Inflammatory macrophage treated with lipopolysaccharide for 4 hours (primary cell): ENCODE measurements around the gene SV2C.
"Not testable (repeated sequence)": the region's sequence is repeated elsewhere in the genome, so short reads cannot be mapped to it uniquely, and the experiment has no call there.

Experiments used
- DNase-seq: peaks from one replicate; pipeline ENCODE4 v3.0.0-alpha.2; 2020

SV2C gene

DNA sequence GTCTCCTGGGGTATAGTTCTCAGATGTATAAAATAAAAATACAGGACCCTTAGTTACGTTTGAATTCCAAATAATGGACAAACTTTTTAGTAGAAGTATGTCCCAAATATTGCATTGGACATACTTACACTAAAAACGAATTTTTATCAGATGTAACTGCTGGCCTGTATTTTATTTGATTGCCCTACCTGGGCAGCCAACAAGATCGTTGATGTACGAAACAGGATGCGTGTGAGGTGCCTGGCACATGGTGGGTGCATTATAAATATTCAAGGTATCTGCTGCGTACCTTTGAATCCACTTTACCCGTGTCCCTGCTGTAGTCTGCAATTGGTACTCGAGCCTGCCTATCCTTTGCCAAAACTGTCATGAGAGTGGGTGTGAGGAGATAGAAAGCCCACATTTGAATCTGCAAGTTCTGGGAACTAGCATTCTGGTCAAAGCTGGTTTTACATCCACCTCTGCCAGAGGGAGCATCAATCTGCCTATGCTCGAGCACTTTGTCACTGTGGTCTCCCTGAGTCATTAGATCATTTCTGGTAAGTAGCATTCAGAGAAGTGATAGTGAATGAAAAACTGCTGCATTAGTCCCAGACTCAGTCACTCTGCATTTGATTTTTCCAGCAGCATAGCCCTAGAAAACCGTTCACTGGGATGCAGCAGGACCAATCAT, 186.2 kb downstream of the SV2C start:
- DNase-seq: peak; percentile 76

DNA sequence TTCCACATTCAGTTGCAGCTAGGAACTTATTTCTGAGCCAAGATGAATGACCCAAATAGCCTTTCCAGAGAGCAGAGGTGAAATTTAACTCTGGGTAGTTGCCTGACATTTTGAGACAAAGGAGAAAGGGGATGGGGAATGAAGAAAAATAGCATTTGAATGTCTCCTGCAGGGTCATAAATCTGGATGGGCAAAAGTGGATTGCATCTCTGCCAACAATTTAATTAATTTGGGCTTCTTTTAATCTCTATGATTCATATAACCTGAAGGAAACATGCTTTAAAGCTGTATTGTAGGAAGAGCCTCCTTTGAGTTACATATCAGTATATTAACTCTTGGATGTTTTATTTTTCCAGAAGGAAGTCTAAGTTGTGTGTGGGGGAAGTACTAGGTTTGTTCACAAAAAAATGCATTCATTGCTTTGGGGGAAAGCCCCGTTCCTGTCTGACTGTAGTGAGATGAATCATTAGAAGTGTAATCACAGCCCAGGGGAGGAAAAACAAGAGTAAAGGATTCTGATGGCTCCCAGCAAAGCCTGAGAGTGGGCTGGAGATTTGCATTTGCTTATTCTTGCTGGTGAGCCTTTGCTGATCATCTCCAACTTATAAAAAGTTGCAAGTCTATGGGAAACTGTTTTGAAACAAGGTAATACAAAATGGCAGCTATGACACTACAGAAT, 186.9 kb downstream of the SV2C start:
- peak; percentile 94 for DNase-seq

GRCh38 chr5:76271836-76272235, 188.7 kb downstream of the SV2C start:
- DNase-seq: peak; percentile 38

DNA sequence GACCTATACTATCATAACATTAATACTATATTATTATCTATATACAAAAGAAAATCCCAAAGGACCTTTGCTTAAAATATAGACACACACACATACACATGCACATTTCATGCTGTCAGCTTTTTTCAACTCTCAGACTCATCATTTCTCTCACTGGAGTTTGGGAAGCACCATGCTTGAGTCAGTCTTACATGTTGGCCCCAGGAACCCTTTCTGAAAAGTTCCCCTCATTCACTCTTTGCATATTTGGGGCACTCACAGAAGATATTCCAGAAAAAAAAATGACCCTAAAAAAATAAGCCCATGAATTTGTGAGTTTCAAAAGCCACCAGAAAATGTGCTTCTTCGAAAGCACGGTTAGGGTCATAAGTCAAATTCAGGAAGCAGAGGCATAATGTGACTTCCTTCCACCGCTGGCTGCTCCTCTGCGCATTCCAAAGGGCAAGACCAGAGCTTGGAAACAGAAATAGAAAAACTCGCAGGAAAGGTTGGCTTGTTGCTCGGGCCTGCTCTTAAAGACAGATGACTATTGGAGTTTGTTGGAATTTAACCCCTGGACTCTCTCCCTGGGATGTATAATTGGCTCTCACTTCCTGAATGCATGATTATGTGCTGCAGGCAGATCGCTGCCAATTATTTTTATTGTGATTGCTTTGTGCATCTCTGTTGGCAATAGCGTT, 190.2 kb downstream of the SV2C start:
- peak; percentile 54 for DNase-seq

DNA sequence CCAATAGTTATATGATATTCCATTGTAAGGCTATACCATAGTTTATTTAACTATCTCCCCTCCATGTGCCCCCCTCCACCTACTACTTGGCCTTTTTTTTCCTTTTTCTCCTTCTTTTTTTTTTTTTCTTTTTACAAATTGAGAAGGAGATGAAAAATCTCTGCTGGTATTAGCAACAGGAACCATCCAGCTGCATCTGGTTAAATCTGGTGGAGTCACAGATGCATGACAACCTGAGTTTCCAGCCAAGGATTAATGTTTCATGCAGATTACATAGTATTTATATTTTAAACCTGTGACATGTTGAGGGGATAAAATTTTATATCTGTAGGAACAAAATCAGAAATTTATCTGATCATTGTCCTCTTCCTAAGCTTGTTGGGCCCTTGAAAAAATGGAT, 191.4 kb downstream of the SV2C start:
- no peak for DNase-seq

DNA sequence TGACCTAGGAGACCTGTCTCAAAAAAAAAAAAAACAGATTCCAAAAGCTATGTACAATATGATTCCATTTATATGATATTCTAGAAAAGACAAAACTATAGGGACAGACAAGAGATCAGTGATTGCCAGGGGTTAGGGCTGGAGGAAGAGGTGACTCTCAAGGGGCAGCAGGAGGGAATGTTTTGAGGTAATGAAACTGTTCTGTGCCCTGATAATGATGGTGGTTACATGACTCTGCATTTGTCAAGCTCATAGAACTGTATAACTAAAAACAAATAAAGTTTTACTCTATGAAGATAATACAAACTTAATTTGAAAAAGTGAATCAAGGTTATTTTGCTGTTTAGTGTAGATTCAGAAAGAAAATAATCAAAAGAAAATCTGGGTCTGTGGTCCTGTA, 194.6 kb downstream of the SV2C start:
- no peak for DNase-seq

DNA sequence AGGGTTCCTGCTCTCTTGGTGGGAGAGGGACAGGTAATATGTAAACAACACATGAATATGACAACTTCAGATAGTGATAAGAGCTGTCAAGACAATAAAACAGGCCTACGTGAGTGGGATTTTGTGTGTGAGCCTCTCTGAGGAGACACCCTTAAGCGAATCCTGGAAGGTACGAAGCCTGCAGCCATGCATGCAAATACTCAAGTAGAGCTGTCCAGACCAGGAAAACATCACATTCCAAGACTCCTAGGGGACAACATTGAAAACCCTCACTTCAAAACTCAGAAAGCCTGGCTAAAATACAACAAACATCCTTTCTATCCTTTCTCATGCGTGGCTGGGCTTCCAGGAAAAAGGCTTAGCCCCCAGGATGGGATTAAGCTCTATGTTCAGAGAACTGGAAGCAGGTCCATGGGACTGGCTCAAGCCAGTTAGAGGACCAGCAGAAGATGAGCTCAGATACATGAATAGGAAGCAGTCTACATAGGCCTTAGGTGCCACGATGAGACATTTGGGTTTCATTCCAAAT, 195.1 kb downstream of the SV2C start:
- no peak for DNase-seq

- no peak for DNase-seq
These were observed 197.3 kb downstream of the SV2C start for GRCh38 chr5:76280494-76280893.

- no peak for DNase-seq
These were observed 200.5 kb downstream of the SV2C start for GRCh38 chr5:76283670-76284069.

GRCh38 chr5:76289692-76290091, 206.5 kb downstream of the SV2C start:
- DNase-seq: no peak

DNA sequence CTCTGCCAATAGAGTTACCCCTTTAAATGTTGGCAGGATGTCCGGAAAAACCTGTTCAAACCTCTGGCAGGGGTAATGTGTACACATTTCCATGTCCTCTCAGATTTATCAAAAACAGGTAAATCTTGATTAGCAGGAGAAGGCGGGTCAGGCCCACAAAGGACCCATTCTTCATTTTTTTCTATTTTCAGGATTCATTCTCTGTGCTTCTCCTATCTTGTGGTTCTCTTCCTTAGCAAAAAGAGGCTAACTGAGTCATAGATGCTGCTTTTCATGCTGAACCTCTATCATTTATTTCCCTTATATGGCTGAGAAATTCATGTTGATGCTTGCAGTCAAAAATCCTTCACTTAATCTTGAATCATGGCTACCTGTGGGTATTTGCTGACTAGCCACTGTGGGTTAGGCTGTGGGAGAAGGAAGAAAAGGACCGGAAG, 207.2 kb downstream of the SV2C start:
- DNase-seq: no peak

DNA sequence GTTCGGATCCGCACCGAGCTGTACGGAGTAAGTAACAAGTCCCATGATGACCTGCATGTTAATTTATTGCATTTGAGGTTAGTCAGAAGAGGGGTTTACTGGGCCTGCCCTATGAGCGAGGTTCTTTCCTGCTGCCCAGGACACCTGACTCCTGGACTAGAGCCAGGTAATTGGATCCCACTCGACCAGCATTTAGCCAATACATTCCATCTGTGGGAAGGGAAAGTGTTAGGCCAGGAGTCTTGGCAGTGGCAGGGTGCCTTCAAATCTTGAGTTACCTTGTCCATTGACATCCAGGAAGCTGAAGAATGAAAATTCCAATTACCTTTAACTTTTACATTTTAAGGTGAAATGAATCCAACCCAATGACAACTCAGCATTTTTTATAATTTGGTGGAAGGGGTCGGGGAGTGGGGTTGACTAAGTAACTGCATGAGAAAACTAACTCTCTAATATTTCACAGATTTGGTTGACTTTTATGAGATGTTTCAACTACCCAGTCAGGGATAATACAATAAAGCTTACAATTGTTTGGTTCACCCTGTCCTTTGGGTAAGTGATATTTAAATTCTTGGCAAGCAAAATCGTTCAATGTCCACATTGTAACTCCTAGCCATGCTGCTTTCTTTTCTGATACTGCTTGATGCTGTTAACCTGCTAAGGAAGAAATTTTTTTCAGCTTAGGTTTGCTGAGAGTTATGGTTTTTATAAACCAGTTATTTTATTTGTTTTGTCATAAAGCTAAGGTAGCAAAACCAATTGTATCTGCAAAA, 208.3 kb downstream of the SV2C start:
- no peak for DNase-seq

DNA sequence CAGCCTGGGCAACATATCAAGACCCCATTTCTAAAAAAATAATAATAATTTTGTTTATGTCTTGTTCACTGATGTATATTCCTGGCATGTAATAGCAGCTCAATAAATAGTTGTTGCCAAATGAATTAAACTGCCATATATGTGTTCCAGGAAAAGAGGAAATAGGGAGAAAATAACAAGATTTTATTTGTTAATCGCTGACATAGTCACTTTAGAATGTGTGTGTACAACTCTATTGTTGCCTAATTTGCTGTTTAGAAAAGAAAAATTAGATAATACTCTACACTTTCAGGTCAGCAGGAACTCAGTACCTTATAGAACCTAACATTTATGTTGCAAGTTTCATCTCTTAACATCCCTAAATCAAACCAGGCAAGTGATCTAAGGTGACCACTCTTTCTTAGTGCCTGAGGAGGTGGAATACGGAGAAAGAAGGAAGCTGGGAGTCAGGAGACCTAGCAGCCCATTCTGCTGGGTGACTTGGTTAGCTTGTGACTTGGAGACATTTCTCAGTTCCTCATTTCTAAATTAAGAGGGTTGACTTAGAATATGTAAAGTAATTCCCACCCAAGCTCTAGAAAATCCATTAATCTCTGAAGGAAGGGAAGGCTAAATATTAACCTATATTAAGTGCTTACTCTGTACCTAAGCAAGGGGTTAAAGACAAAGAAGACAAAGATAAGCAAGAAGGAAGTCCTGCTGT, 209.6 kb downstream of the SV2C start:
- peak; percentile 93 for DNase-seq

DNA sequence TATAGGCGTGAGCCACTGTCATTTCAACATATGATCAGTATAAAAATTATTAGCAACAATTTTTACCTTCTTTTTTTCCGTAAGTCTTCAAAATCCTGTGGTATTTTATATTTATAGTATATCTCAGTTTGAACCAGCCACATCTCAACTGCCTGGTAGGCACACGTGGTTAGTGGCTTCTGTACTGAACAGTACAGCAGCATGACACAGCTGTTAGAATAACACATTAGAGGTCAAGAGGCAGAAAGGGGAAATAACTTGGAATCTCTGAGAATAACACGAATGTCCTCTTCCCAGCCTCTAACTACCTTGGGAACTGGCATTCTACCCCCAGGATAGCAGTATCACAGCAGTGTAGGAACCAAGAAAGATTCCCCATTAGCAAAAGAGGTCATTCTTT, 211.4 kb downstream of the SV2C start:
- DNase-seq: peak; percentile 87

- no peak for DNase-seq
These were observed 215.7 kb downstream of the SV2C start for GRCh38 chr5:76298852-76299251.

GRCh38 chr5:76299592-76299991, 216.4 kb downstream of the SV2C start:
- DNase-seq: no peak

- not testable (repeated sequence) for DNase-seq
These were observed 218.7 kb downstream of the SV2C start for GRCh38 chr5:76301932-76302331.

DNA sequence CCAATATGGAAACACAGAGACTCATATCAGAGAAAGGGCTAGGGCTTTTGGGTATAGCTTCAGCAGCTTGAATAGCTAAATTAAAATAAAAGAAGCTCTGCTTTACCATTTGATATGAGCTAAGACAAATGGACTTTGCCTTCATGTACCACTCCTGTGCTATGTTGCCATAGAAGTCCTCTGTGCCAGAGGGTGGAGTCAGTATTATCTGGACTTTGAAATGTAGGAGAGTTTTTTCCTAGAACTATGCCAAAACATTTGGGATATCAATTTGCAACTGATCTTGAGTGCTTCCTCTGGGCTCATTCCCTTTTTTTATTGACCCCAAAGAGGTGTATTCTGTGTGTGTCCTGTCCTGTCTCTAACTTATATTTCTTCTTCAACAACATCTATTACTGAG, 219.5 kb downstream of the SV2C start:
- not testable (repeated sequence) for DNase-seq

DNA sequence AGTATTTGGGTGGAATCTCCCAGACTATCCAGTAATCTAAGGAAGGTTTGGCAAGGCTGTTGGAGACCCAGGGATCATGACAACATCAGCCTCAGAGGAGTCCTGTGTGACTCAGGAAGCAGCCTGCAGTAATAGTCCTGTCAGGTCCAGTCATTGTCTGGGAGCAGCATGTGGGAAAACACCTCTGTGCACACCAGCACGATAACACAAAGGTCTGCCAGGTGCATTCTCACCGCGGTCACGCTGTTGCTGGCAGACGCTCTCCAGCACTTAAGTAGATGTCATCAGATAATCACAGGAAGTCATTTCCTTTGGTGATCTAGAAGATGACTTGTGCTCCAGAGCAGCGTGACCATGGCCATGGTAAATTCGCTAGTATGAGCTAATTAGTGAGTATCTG, 220.7 kb downstream of the SV2C start:
- DNase-seq: peak; percentile 67

DNA sequence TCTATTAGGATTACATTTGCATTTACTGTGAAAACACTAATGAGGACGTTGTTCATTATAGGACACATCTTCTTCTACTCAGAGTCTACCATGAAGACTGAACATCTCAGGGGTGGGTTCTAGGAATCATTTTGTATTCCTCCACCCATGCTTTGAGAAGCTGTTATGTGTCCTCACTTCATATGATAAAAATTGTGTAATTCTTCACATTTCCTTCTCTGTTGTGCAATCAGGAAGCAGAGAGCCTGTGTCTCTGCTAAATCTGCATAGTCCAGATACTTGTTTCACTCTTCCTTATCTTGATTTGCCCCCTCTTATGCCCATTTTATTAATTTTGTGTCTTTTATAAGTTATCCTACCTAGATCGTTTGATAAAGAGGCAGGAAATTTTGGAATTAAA, 222.1 kb downstream of the SV2C start:
- DNase-seq: peak; percentile 87

DNA sequence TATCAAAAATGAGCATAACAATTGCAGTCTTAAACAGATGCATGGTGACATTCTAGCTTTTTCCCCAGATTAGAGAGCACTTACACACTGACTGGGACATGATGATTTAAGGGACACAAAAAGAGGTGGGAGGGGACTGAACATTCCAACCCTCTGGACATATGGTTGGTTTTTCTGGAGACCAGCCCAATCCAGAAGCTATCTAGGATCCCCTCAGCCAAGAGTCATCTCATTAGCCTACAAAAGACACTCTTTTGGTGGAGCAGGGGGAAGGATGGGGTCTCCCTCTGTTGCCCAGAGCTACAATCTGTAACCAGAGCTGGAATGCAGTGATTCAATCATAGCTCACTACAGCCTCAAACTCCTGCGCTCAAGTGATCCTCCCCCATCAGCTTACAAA, 222.6 kb downstream of the SV2C start:
- DNase-seq: peak; percentile 16

DNA sequence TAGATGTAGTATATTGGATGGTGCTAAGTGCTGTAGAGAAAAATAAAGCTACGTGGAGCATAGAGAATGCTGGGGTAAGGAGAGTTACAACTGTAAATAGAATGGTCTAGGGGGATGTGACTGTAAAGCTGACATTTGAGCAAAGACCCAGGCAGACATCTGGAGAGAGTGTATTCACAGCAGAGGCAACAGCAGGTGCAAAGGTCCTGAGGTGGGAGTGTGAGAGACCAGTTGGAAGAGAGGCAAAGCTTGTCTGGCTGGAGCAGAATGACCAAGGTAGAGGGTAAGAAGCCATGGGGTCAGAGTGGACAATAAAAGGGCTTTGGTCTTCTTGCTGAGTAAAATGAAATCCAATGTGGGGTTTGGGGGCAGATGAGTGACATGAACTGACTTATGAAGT, 227.0 kb downstream of the SV2C start:
- no peak for DNase-seq
